ENCODE results near the gene TMEM63C.

Gene TMEM63C

GRCh38 chr14:77253333-77254190, 72.0 kb downstream of the TMEM63C start:
- no peak for DNase-seq (ENCODE audit: low spot score)

GRCh38 chr14:77256694-77257093, 75.1 kb downstream of the TMEM63C start:
- no peak for DNase-seq (ENCODE audit: low spot score)

- no peak for DNase-seq (ENCODE audit: low spot score)
These were observed 76.1 kb downstream of the TMEM63C start for GRCh38 chr14:77257700-77258099.

- DNase-seq (ENCODE audit: low spot score), result no peak
These were observed 77.0 kb downstream of the TMEM63C start for GRCh38 chr14:77258566-77258965.

- DNase-seq (ENCODE audit: low spot score), result no peak
These were observed 77.6 kb downstream of the TMEM63C start for GRCh38 chr14:77259025-77259715.

GRCh38 chr14:77260199-77260598, 78.6 kb downstream of the TMEM63C start:
- no peak for DNase-seq (ENCODE audit: low spot score)

- no peak for DNase-seq (ENCODE audit: low spot score)
These were observed 79.0 kb downstream of the TMEM63C start for GRCh38 chr14:77260631-77261030.

GRCh38 chr14:77264466-77265186, 83.0 kb downstream of the TMEM63C start:
- no peak for DNase-seq (ENCODE audit: low spot score)

GRCh38 chr14:77265187-77265515, 83.6 kb downstream of the TMEM63C start:
- DNase-seq (ENCODE audit: low spot score), result no peak

- no peak for DNase-seq (ENCODE audit: low spot score)
These were observed 84.2 kb downstream of the TMEM63C start for GRCh38 chr14:77265561-77266335.

- no peak for DNase-seq (ENCODE audit: low spot score)
These were observed 84.7 kb downstream of the TMEM63C start for GRCh38 chr14:77266336-77266735.

GRCh38 chr14:77267937-77268699, 86.5 kb downstream of the TMEM63C start:
- no peak for DNase-seq (ENCODE audit: low spot score)

- no peak for DNase-seq (ENCODE audit: low spot score)
These were observed 87.5 kb downstream of the TMEM63C start for GRCh38 chr14:77268989-77269600.

GRCh38 chr14:77270361-77271112, 88.9 kb downstream of the TMEM63C start:
- no peak for DNase-seq (ENCODE audit: low spot score)

- no peak for DNase-seq (ENCODE audit: low spot score)
These were observed 89.6 kb downstream of the TMEM63C start, which contains the start of gene NGB for GRCh38 chr14:77271113-77271710. Gene NGB (minus strand): TSS chr14:77271206. CDS start chr14:77270937, 269 bp downstream.

- no peak for DNase-seq (ENCODE audit: low spot score)
These were observed 90.7 kb downstream of the TMEM63C start for GRCh38 chr14:77272261-77272660.

- no peak for DNase-seq (ENCODE audit: low spot score)
These were observed 92.2 kb downstream of the TMEM63C start for GRCh38 chr14:77273796-77274195.

- DNase-seq (ENCODE audit: low spot score), result no peak
These were observed 93.5 kb downstream of the TMEM63C start for GRCh38 chr14:77275041-77275580.

GRCh38 chr14:77275601-77276017, 94.0 kb downstream of the TMEM63C start:
- no peak for DNase-seq (ENCODE audit: low spot score)
